GM12892 (cell line): ENCODE results near the gene ENGASE.

Experiments used
- DNase-seq: peaks from one replicate; pipeline ENCODE4 v3.0.0; 2011; ENCODE audit not compliant: insufficient read length
- FAIRE-seq: peaks from 2 replicates; lab custom pipeline; 2011; peaks lifted over from hg19 to GRCh38; lab: Jason Lieb, UNC
- POLR2A ChIP-seq: IDR thresholded peaks from 2 replicates; pipeline ENCODE4 v1.6.1; 2011; ENCODE audit warnings: low read depth, low read length, control low read depth
- POLR2AphosphoS5 ChIP-seq: IDR thresholded peaks from 2 replicates; pipeline ENCODE4 v1.6.1; 2011; ENCODE audit warnings: low read depth, low read length, control low read depth
- TAF1 ChIP-seq: IDR thresholded peaks from 2 replicates; pipeline ENCODE4 v1.6.1; 2011; ENCODE audit warnings: low read depth, mild to moderate bottlenecking, control low read depth, low read length, borderline replicate concordance

The ENGASE gene

GRCh38 chr17:79084291-79085153 is 9.9 kb downstream of the ENGASE start:
- DNase-seq (peak; percentile 13), FAIRE-seq (no peak)
- TF ChIP-seq POLR2AphosphoS5, result no peak
- no peak for TF ChIP-seq TAF1
- no peak for TF ChIP-seq POLR2A

GRCh38 chr17:79085154-79085920 is 10.7 kb downstream of the ENGASE start:
- TF ChIP-seq TAF1, result no peak
- no peak for TF ChIP-seq POLR2AphosphoS5
- TF ChIP-seq POLR2A, result no peak
- FAIRE-seq, result no peak
- DNase-seq, result no peak

DNA sequence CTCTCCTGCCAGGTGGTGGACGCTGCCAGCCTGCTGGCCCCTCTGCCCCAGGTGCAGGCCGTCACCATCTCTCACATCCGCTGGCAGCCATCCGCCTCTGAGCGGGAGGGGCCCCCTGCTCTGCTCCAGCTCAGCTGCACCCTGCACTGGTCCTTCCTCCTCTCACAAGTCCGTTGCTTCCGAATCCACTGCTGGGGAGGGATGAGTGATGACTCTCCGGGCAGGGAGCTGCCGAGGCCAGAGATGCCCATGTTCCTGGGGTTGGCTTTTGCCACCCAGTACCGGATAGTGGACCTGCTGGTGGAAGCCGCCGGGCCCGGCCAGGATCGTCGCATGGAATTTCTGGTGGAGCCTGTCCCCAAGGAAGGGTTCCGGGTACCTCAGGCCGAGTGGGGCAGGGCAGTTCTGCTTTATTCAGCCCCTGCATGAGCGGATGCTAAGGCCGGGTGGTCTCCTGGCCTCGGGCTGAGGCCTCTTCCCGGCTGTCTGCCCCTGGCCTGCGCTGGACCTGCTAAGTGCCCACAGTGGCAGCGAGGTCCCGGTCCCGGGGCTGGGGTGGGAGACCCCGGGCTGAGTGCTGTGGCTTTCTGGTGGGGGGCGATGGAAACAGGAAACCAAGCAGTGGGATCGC is 11.4 kb downstream of the ENGASE start:
- no peak for DNase-seq
- no peak for TF ChIP-seq TAF1
- no peak for TF ChIP-seq POLR2AphosphoS5
- no peak for TF ChIP-seq POLR2A
- no peak for FAIRE-seq

- TF ChIP-seq POLR2A, result no peak
- TF ChIP-seq POLR2AphosphoS5, result no peak
- no peak for TF ChIP-seq TAF1
- no peak for FAIRE-seq
Measured at GRCh38 chr17:79086609-79087427, 12.2 kb downstream of the ENGASE start.

DNA sequence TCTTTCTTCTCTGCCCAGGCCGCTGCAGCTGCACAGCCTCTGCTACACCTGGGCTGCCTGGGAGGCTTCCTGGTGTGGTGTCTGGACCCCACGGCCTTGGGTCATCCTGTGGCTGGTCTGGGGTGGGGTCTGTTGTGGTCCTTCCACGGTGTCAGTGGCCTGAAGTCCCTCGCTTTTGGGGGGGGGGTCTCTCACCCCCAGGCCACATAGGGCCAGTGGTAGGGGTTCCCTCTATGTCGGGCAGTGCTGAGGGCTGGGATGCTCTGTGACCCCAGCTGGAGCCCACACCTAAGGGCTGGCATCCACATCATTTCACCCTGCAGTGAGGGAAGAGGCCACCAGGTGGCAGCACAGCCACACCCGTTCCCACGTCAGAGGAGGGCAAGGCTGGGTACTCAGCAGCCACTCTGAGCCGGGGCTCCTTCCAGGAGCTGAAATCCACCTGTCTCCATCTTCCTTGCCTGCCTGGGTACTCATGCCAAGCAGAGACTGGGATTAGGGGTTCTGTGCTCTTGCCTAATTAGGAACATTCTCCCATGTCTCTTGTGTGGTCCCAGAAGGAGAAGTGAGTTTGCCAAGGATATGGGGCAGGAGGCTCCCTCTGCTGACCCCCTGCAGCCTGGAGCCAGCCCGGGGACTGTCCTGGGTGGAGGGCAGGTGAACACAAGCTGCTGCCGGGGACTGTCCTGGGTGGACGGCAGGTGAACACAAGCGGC is 13.0 kb downstream of the ENGASE start:
- TF ChIP-seq TAF1 (no peak), POLR2AphosphoS5 (no peak), POLR2A (no peak)
- DNase-seq, result peak; percentile 94
- FAIRE-seq, result peak; percentile 97

More at GRCh38 chr17:79086609-79087427, 12.2 kb downstream of the ENGASE start:
- no peak for DNase-seq

GRCh38 chr17:79088247-79088996 is 13.8 kb downstream of the ENGASE start:
- FAIRE-seq (no peak), DNase-seq (no peak)
- TF ChIP-seq POLR2A (no peak), TAF1 (no peak), POLR2AphosphoS5 (no peak)

GRCh38 chr17:79088997-79089328 is 14.3 kb downstream of the ENGASE start:
- no peak for DNase-seq
- no peak for TF ChIP-seq POLR2AphosphoS5
- no peak for FAIRE-seq

DNA sequence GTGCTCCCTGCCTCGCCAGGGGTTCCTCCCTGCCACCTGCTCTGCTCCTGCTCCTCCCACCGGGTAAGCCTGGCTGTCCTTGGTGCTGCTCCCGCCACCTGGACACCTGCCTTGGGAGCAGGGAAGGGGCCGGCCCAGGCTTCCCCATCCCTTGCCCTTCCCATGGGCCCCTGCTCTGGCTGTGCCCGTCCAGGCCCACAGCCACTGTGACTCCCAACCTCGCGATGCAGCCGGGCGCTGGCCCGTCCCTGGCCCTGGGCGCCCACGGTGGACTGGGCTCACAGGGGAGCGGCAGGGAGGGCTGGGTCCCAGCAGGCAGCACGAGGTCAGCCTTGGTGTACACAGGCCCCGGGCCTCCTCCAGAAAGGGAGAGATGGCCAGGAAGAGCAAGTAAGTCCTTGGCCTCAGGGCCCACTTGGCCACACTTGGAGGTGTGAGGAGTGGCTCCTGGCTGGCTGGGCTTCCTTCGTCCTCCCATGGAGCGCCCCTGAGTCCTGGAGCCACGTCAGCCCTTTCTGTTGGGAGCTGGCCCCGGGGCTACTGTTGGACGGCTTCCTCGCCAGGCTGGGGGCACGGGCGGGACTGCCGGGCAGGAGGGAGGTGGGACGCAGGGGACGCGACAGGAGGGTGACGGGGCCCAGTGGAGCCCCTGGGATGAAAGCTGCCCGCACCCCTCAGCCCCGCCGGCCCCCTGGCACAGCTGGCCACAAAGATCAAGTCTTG is 15.3 kb downstream of the ENGASE start:
- DNase-seq (no peak), FAIRE-seq (no peak)
- no peak for TF ChIP-seq POLR2AphosphoS5
- no peak for TF ChIP-seq POLR2A
- no peak for TF ChIP-seq TAF1

DNA sequence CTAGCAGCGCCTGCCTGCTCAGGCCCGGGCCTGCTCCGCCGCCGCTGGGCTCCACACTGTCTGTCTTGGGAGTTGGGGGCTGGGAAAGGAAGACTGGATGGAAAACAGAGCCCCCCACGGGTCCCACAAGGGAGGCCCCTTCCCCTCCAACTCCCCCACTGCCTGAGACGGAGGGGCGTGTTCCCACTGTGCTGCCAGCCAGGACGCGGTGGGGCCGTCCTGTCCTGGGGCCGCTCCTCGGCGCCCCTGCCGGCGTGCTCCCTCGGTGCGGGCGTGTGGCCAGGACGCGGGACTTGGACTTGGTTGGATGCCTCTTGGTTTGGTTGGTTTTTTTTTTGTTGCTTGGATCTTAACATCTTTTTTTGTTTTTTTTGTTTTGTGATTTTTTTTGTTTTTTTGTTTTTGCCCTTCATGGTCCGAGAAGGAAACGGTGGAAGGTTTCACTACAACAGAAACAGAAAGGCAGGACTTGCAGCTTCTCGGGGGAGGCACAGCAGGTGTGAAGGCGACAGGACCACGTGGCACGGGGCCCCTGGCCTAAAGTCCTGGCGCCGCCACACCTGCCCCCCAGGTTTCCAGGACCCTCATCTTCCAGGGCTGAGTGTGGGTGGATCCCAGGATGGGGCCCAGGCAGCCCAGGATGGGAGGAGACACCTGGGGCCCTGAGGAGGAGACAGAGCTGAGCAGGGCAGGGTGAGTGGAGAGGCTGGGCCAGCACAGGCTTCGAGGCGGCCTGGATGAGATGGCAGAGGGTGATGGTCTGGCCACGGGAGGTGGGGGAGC is 16.0 kb downstream of the ENGASE start:
- no peak for DNase-seq
- TF ChIP-seq POLR2A (no peak), POLR2AphosphoS5 (no peak), TAF1 (no peak)

More for the DNA sequence above, 16.0 kb downstream of the ENGASE start:
- FAIRE-seq, result no peak
